Hepatocyte (in vitro differentiated cells): ENCODE data around the gene PPM1A.

ENCODE experiments used
- CTCF ChIP-seq: fragments of 200-600 bp; sonication (generic); IDR thresholded peaks from 2 replicates; pipeline ENCODE4 v1.5.1; 2016; ENCODE audit warnings: antibody characterized with exemption, mild to moderate bottlenecking; ENCODE audit not compliant: poor library complexity
- EZH2 ChIP-seq: fragments of 200-600 bp; sonication (generic); IDR thresholded peaks from 2 replicates; pipeline ENCODE4 v1.6.1; 2016; ENCODE audit warnings: antibody characterized with exemption, mild to moderate bottlenecking, borderline replicate concordance

DNA sequence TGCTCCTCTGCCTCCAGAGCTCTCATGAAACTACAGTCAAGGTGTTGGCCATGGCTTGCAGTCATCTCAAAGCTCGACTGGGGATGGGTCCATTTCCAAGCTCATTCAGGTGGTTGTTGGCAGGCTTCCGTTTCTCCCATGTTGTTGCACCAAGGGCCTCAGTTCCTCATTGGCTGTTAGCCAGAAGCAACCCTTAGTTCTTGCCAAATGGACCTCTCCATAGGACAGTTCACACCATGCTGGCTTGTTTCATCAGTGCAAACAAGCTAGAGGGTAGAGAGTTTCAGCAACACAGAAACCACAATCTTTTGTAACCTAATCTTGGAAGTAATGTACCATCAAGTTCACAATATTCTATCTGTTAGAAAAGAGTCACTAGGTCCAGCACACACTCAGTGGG lies 22.7 kb upstream of the PPM1A start:
- no peak for TF ChIP-seq EZH2
- no peak for TF ChIP-seq CTCF
